Measurements from ENCODE around the gene TMOD1.

Gene TMOD1

DNA sequence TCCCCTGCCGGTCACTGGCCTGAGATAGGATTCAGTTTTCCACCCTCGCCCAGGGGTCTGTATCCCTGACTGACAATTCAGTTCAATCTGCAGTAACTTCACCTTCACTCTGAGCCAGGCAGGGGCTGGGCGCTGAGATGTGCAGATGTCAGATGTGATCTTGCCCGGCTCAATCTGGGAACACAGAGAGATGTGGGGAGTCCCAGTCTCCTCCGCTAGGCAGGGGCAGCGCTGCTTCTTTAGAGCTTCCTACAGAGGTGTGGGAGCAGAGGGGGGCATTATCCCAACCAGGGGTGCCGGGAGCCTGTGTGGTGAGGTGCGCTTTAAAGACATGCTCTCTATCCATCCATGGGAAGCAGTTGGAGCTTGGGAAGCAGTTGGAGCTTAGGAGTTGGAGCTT is 14.6 kb downstream of the TMOD1 start:
- DNase-seq (ENCODE audit: low read depth in 2 of 2, low spot score in 1 of 2) = no peak

DNA sequence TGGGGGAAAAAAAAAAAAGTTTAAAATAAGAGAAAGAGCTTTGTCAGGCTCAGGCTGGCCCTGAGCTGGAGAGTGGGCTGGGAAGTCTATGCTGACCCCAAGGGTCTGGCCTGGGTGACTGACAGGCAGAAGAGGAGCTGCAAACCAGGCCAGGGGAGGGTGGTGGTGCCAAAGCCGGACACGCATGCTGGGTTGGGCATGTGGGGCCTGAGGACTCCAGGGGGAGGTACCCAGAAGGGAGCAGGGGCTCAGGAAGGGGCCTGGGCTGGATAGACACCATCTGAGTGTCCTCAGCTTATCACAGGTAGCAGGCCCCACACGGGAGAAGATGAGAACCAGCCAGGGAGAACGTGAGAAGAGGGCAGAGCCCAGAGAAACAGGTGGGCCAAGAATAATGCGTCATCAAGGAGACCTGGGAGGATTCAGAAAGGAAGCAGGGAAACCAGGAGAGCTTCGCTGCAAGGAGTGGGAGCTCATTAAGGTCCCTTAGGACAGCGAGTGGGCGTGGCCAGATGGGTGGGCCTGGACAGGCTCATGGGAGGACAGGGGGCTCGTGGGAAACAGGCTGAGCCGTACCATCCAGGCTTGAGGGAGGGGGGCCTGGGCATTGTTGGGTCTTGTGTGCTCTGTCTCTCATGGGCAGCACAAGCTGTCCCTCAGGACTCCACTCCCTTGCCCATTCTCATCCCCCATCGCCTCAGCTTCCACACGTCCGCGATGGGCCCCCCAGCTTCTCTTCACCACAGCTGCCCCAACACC is 16.0 kb downstream of the TMOD1 start:
- DNase-seq (ENCODE audit: low read depth in 2 of 2, low spot score in 1 of 2) = no peak

DNA sequence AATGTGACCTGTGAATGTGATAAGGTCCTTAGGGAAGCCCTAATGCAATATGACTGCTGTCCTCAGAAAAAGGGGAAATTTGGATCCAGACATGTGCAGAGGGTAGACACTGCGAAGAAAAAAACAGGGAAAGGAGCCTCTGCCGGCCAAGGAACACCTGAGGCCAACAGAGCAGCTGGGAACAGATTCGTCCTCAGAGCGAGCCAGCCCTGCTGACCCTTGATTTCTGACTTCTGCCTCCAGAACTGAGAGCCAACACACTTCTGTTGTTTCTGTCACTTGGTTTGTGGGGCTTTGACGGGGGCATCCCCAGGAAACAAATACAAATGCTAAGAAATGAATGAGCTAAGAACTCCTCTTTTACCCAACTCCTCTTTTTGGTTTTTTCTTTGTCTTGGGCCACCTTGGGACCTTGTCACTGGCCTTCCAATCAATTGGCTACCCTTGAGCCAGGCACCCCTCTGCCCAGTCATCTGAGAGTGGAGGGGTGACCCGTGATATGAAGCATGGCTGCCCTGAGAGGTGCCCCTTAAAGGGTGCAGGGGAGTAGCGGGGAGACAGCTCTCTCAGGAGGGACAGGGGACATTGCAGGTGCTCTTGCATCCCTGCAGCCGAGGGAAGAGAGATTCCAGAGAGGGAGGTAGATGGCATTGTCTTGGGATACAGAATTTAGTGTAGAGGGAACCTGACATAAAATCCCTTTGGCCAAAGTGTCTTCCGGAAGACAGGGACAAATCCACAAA is 16.9 kb downstream of the TMOD1 start:
- no peak for DNase-seq (ENCODE audit: low read depth in 2 of 2, low spot score in 1 of 2)

DNA sequence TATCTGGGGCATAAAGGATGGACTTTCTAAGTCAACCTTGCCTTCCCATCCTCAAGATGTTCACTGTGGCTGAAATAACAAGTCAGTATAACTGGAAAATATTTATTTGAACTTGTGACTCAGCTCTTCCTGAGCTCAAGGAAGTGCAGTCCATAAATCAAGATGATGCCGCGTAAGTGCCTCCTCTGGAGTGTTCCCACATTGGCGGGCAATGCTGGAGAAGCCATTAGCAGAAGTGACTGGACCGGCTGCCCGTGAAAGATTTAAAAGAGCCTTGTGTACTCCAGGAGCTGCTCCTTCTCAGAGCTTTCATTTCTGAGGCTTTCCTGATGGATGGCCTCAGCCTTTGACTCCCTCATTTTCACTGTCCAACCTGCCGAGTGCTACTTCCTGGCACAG is 17.4 kb downstream of the TMOD1 start:
- no peak for DNase-seq (ENCODE audit: low read depth in 2 of 2, low spot score in 1 of 2)

DNA sequence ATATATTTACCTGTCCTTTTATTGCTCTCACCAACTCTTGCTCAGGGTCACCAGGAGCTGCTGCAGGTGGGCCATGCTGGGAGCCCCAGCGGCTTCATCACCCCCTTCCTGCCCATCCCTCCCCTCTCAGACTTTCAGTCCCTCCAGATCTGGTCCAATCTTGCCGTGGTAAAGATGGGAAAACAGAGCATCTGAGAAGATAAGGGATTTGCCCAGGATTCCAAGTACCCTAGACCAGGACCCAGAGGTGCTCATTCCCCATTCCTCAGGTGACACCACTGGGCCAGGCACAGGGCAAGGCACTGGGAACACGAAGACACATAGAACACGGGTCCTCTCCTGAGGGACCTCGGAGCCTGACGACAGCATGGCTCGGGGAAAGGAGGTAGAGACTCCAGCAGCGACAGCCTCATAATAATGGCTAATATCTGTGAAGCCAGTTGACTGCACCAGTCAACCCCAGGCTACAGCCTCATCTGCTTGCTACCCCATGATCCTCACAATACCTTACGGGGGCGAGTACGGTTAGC is 18.0 kb downstream of the TMOD1 start:
- DNase-seq (ENCODE audit: low read depth in 2 of 2, low spot score in 1 of 2) = no peak

DNA sequence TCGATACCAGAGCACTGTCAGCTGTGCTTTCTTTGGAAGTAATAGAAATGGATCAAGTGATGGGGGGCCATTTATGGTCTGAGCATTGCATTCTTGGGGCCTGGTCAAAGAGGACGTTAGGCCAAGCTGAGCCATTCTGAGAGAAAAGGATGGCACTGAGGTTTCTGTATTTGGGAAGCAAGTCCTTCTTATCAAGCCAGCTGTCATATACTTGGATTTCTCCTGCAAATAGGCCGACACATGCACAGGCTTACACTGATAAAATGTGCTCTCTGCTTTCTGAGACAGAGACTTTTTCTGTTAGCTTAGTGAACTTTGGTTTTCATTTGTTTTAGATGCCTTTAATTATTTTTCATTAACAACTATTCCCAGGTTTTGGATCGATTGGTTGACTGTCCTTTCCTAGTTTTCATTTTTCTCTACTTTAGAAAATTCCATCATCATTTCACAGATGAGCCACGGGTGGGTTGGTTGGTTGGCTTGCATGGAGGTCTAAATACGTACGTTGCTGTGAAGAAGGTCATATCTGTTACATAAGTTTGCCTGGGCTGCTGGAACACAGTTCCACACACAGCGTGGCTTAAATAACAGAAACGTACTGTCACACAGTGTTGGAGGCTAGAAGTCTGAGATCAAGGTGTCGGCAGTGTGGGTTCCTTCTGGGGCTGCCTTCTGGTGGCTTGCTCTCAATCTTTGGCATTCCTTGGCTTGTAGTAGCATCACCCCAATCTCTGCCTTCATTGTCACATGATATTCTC is 20.3 kb downstream of the TMOD1 start:
- DNase-seq (ENCODE audit: low read depth in 2 of 2, low spot score in 1 of 2) = no peak

DNA sequence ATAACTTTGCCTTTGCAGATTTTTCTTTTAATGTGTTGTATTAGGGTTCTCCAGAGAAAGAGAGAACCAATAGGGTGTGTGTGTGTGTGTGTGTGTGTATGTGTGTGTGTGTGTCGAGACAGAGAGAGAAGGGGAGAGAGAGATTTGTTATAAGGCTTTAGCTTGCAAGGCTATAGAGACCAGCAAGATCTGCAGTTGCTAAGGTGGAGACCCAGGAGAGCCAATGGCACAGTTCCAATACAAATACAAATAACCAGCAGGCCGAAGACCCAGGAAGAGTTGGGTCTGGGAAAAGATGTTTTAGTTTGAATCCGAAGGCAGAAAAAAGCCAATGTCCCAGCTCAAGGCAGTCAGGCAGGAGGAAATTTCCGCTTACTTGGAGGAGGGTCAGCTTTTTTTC is 23.0 kb downstream of the TMOD1 start:
- DNase-seq (ENCODE audit: low read depth in 2 of 2, low spot score in 1 of 2) = no peak

DNA sequence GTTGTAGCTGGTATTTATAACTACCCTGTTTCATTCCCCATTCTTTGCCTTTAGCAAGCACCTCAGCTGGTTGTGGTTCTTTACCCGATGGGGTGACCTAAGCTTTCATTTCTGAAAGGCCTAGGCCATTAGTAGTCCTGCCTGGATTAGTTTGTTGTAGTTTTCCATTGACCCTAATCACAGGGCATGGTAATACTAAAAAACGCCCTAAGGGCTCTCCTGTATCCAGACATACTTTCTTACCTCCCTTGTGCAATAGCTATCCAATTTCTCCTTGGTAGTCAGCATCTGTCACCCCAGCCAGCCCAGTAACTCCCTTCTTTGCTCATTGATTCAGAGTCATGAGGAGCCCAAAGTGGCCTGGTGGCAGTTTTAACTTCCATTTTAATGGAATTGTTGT is 24.0 kb downstream of the TMOD1 start:
- no peak for DNase-seq (ENCODE audit: low read depth in 2 of 2, low spot score in 1 of 2)

DNA sequence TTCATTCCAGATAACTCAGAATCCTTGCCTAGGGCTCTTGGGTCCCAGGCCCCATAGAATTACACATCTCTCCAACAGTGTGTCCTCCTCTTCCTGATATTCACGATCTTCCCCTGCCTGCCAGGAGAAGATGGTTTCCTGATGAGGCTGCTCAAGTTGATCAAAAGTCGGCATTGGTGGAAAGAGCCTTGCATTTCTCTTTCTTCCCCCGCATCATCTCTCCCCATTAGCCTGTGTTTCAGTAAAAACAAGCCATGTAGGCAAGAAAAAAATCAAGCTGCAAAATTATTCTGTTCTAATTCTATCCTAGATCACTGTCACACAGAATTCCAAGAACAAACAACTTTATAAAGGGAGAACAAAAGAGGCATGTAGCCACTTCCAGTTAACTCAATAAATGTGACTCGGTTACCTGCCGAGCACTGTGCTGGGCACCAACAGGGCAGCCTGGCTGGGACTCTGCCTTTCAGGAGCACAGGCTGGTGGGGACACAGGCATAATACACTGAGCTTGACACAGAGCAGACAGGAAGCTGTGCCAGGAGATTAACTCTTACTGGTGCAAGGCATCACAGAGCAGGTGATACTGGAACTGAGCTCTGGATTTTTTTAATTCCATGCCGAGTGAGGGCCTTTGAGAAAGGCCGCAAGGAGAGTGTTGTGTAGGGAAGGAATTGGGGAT is 25.6 kb downstream of the TMOD1 start:
- DNase-seq (ENCODE audit: low read depth in 2 of 2, low spot score in 1 of 2) = no peak

DNA sequence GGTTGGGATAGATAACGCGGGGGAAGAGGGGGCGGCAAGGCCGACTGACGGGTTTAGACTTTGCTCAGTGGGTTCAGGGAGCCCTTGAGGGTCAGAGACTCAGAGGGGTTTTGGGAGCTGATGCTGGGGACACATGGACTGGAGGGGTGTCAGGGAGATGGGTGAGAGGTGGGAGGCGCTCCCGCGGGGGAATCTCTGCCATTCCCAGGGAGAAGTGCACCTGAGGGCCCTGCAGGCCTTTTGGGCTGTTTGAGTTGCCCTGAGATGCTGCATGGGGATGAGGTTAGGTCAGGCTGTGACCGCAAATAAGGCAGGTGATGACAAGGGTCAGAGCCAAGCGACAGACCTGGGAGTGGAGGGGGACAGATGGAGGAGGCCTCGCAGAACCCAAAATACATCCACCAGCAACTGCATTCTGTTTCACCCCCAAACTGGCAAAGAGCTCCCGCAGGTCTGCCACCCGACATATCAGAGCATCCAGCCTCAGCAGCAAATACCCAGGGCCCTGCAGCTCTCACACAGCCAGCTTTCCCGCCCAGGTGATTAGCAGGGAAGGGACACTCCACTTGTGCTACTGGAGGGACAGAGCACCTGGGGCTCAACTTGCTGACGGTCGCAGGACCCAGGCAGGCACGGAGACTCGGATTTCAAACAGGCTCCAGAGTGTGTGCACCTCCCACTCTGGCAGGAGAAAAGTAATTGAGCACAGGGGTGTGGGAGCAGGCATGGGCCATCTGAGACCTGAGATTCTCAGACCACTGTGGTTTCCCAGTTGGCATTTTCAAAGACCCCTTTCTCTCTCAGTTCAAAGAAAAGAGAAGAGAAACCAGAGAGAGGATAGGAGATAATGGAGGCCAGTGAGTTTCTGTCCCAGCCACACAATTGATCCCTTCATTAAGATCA is 26.4 kb downstream of the TMOD1 start:
- DNase-seq (ENCODE audit: low read depth in 2 of 2, low spot score in 1 of 2) = no peak

DNA sequence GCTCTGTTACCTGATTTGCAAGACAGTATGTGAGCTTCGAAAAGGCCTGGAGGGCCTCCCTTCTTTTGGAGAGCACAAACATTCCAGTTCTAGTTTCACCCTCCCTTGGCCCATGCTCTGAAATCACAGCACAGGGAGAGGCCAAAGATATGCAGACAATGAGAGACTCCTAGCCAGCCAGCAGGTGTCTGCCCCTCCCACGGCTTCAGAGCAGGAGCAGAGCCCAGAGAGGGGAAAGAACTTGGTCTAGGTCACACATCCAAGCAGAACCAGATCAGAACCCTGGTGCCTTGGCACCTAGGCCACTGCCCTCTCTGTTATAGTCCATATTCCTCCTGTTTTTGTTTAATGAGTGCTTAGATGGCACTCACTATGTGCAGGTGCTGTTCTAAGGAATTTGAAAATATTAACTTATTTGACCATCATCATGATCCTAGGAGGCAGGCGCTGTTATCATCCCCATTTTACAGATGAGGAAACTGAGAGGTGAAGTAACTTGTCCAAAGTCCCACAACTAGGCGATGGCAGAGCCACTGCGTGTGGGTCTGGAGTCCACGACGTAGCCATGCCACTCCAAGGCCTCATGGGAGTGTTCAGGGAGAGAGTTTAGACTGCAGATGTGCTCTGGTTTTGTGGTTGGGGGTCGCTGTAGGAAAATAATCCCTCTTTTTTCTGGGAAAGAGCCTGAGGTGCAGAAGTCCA is 27.2 kb downstream of the TMOD1 start:
- no peak for DNase-seq (ENCODE audit: low read depth in 2 of 2, low spot score in 1 of 2)

DNA sequence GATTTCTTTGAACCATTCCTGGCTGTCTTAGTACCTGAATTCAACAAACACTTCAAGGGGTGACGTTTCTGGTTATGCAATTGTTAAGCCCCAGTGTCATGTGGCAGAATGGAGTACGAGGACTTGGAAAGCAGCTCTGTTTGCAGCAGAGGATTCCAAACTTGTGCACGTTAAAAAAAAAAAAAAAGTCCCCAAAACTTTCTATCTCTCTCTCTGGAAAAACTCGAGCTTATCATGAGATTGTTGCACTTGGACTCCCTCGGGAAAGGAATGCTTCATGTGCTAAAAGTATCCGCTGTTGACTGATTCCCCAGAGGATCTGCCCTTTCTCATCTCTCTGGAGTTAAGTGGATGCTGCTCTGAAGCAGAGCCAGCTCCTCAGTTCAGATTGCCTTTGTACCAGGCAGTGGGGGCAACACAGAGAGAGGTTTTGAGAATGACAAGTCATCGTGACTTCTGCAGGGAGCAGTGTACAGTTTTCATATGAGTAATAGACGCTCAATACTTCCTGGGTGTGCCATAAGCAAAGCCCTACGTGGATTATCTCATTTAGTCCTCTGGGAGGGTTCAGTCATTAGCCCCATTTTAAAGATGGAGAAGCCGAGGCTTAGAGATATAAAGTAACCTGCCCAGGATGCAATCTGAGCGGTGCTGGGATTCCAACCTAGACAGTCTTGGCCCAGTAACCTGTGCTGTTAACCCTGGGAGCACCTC is 28.1 kb downstream of the TMOD1 start:
- DNase-seq (ENCODE audit: low read depth in 2 of 2, low spot score in 1 of 2) = no peak

DNA sequence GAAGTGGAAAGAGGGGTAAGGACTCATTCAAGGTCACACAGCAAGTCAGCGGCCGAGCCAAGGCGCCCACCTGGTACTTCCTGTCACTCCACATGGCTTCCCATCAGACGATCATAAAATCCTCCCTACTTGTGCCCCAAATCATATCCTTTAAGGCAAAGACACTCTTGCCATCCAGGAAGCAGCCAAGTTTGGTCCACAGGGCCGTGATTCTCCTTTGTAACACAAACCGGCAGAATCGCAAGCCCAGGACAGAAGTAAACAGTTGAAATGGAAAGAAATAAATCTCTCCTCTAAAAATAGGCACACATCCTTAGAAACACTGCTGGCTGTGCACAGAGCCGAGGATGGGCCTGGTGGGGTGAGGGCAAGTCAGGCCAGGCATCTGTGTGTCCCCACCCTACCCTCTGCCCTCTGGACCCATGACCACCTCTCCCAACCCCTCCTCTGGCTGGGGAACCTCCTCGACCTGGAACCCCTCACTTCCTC is 30.5 kb downstream of the TMOD1 start:
- DNase-seq (ENCODE audit: low read depth in 2 of 2, low spot score in 1 of 2) = no peak

DNA sequence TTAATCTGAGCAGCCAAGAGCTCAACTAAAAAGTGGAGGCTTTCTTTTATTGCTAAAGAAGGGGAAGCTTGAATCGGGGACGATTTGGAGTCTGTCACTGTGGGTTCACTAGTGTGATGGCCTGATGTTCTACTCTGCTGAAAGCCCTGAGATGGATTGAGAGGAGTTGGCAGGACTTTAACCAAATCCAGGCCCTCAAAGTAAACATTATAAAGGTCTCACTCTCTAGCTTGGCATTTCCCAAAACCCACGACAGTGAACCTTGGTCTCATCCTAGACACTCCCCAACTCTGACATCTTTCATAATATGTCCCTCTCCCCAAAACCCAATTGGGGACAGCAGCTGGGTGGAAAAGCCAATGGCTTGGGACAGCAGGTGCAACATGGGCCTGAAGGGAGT is 32.7 kb downstream of the TMOD1 start:
- no peak for DNase-seq (ENCODE audit: low read depth in 2 of 2, low spot score in 1 of 2)

DNA sequence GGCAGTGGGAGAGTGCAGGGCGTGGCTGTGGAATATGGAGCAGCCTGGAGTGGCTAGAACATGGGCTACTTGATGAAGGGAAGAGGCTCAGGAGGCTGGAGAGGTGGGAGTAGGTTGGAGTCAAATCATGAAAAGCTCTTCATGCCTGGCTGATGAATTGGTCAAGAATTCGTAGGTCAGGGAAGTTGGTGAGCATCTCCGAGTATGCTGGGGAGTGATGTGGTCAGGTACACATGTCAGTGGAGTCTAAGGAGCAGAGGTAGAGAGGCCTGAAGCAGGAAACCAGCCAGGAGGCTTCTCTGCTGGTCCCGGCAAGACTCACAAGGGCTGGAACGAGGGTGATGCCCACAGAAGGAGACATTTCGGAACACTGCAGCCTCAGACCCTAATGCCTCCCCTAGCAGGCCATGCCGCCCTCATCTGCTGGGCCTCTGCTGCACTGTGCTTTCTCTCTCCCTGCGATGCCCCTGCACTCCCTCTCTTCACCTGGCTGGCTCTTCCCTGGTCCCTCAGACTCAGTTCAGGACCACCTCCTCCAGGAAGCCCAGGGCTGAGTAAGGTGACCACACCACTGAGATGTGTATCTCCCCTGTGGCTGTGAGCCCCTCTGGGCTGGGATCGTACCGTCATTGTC is 33.6 kb downstream of the TMOD1 start:
- DNase-seq (ENCODE audit: low read depth in 2 of 2, low spot score in 1 of 2) = no peak

DNA sequence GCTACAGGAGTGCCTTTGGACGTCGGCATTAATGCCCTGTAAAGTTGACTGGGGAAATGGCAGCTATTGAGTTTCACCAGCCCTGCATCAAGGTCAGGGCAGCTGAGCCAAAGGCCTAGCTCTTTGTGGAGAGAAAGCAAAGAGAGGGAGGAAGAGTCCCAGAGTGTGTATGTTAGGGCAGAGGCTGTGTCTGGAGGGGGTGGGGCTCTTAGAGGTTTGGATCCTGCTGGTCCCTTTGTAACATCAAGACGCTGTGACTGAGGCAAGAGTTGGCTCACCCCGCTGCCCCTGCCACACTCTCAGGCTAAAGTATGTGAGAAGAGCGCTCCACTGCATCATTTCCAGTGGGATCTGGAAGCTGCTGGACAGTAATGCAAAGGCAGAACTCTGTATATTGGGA is 34.3 kb downstream of the TMOD1 start:
- DNase-seq (ENCODE audit: low read depth in 2 of 2, low spot score in 1 of 2) = no peak

DNA sequence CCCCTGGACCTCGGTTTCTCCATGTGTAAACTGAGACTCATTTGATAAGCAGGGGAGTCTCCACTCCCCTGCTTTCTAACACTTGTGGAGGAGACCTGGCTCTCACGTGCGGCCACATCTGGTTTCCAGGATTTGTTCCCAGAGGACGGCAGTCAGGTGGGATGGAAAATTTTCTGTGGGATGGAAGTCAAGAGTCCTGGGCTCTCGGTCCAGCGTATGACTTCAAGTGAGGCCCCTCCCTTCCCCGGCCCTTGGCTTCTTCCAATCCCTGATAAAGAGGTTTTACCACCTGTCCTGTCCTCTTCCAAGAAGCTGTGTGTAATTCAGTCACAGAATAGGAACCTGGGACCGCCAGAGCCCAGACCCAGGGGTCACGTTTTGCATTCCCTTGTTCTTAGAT is 35.0 kb downstream of the TMOD1 start:
- no peak for DNase-seq (ENCODE audit: low read depth in 2 of 2, low spot score in 1 of 2)

DNA sequence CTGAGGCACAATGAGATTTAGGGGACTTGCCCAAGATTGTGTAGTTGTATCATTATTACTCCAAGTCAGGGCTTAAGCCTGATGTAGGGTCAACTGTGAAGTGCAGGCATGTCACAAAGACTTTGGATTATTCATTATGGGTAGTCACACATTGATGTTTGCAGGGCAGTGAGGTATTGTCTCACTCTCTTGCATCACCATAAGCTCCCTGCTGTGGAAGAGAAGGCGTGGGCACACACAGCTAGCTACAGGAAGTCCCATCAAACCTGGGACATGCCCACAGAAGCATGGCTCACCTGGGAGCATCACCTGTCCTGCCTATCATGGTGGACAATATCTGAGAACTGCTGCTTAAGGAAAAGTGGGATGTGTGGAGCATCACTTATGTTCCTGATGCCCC is 42.1 kb downstream of the TMOD1 start:
- DNase-seq (ENCODE audit: low read depth in 2 of 2, low spot score in 1 of 2) = no peak
